ENCODE measurements around the gene LMO7.

LMO7 gene

GRCh38 chr13:75871059-75871458, 234.9 kb downstream of the LMO7 start:
- no peak for DNase-seq (ENCODE audit: low read depth, low spot score)
- no peaks in the 10 kb centered on the region for H3K36me3 ChIP-seq (ENCODE audit: insufficient read depth, low read length)
- TF ChIP-seq POLR2AphosphoS5 (IDR thresholded peaks at IDR 0.05; ENCODE audit: borderline replicate concordance, low read depth, low read length): no peak
- TF ChIP-seq EZH2 (IDR thresholded peaks at IDR 0.05): no peak
- no peak for TF ChIP-seq FOXP2 (optimal IDR thresholded peaks at IDR 0.05; ENCODE audit: control extremely low read depth, extremely low read length, insufficient read depth)
- H3K9ac ChIP-seq (ENCODE audit: insufficient read length): no peak overlapping the region
- H3K4me3 ChIP-seq: no peak overlapping the region
- no peaks in the 10 kb centered on the region for H3K9me3 ChIP-seq (ENCODE audit: low read depth, low read length)
- H3K27ac ChIP-seq: no peak overlapping the region

- Histone ChIP-seq H3K9me3 (ENCODE audit: low read depth, low read length) (no peaks in the 10 kb centered on the region), H3K36me3 (ENCODE audit: insufficient read depth, low read length) (no peaks in the 10 kb centered on the region), H3K4me3 (no peak overlapping the region), H3K27ac (no peak overlapping the region), H3K9ac (ENCODE audit: insufficient read length) (no peak overlapping the region)
- no peak for TF ChIP-seq EZH2 (IDR thresholded peaks at IDR 0.05)
- TF ChIP-seq POLR2AphosphoS5 (IDR thresholded peaks at IDR 0.05; ENCODE audit: borderline replicate concordance, low read depth, low read length): no peak
- no peak for TF ChIP-seq FOXP2 (optimal IDR thresholded peaks at IDR 0.05; ENCODE audit: control extremely low read depth, extremely low read length, insufficient read depth)
- DNase-seq (ENCODE audit: low read depth, low spot score): no peak
Measured at GRCh38 chr13:75872980-75873379, 236.8 kb downstream of the LMO7 start.

- Histone ChIP-seq H3K27ac (no peak overlapping the region), H3K9me3 (ENCODE audit: low read depth, low read length) (no peaks in the 10 kb centered on the region), H3K36me3 (ENCODE audit: insufficient read depth, low read length) (no peaks in the 10 kb centered on the region), H3K4me3 (no peak overlapping the region), H3K9ac (ENCODE audit: insufficient read length) (no peak overlapping the region)
- no peak for DNase-seq (ENCODE audit: low read depth, low spot score)
- TF ChIP-seq EZH2 (IDR thresholded peaks at IDR 0.05) (no peak), POLR2AphosphoS5 (IDR thresholded peaks at IDR 0.05; ENCODE audit: borderline replicate concordance, low read depth, low read length) (no peak)
Measured at GRCh38 chr13:75873494-75873893, 237.4 kb downstream of the LMO7 start.

GRCh38 chr13:75875450-75875849, 239.3 kb downstream of the LMO7 start:
- no peak for TF ChIP-seq EZH2 (IDR thresholded peaks at IDR 0.05)
- no peak for TF ChIP-seq POLR2AphosphoS5 (IDR thresholded peaks at IDR 0.05; ENCODE audit: borderline replicate concordance, low read depth, low read length)
- no peak for TF ChIP-seq FOXP2 (optimal IDR thresholded peaks at IDR 0.05; ENCODE audit: control extremely low read depth, extremely low read length, insufficient read depth)
- Histone ChIP-seq H3K36me3 (ENCODE audit: insufficient read depth, low read length) (no peaks in the 10 kb centered on the region), H3K9me3 (ENCODE audit: low read depth, low read length) (no peaks in the 10 kb centered on the region), H3K9ac (ENCODE audit: insufficient read length) (no peak overlapping the region), H3K27ac (no peak overlapping the region), H3K4me3 (no peak overlapping the region)
- DNase-seq (ENCODE audit: low read depth, low spot score): no peak

- H3K9me3 ChIP-seq (ENCODE audit: low read depth, low read length): no peaks in the 10 kb centered on the region
- no peak overlapping the region for H3K27ac ChIP-seq
- TF ChIP-seq POLR2AphosphoS5 (IDR thresholded peaks at IDR 0.05; ENCODE audit: borderline replicate concordance, low read depth, low read length) (no peak), FOXP2 (optimal IDR thresholded peaks at IDR 0.05; ENCODE audit: control extremely low read depth, extremely low read length, insufficient read depth) (no peak), EZH2 (IDR thresholded peaks at IDR 0.05) (no peak)
- DNase-seq (ENCODE audit: low read depth, low spot score): peak; percentile 32
- no peak overlapping the region for H3K9ac ChIP-seq (ENCODE audit: insufficient read length)
- H3K36me3 ChIP-seq (ENCODE audit: insufficient read depth, low read length): no peaks in the 10 kb centered on the region
- peak overlapping the region; percentile 50 for H3K4me3 ChIP-seq
Measured at GRCh38 chr13:75876142-75877050, 240.3 kb downstream of the LMO7 start.

GRCh38 chr13:75877071-75877470, 240.9 kb downstream of the LMO7 start:
- Histone ChIP-seq H3K9ac (ENCODE audit: insufficient read length) (no peak overlapping the region), H3K27ac (no peak overlapping the region), H3K9me3 (ENCODE audit: low read depth, low read length) (no peaks in the 10 kb centered on the region), H3K4me3 (no peak overlapping the region), H3K36me3 (ENCODE audit: insufficient read depth, low read length) (no peaks in the 10 kb centered on the region)
- no peak for DNase-seq (ENCODE audit: low read depth, low spot score)
- TF ChIP-seq EZH2 (IDR thresholded peaks at IDR 0.05): no peak

GRCh38 chr13:75879656-75880055, 243.5 kb downstream of the LMO7 start:
- H3K36me3 ChIP-seq (ENCODE audit: insufficient read depth, low read length): no peaks in the 10 kb centered on the region
- H3K9ac ChIP-seq (ENCODE audit: insufficient read length): no peak overlapping the region
- no peak for DNase-seq (ENCODE audit: low read depth, low spot score)
- TF ChIP-seq EZH2 (IDR thresholded peaks at IDR 0.05) (no peak), POLR2AphosphoS5 (IDR thresholded peaks at IDR 0.05; ENCODE audit: borderline replicate concordance, low read depth, low read length) (no peak), FOXP2 (optimal IDR thresholded peaks at IDR 0.05; ENCODE audit: control extremely low read depth, extremely low read length, insufficient read depth) (no peak)
- H3K27ac ChIP-seq: no peak overlapping the region
- H3K4me3 ChIP-seq: no peak overlapping the region
- H3K9me3 ChIP-seq (ENCODE audit: low read depth, low read length): no peaks in the 10 kb centered on the region

- TF ChIP-seq POLR2AphosphoS5 (IDR thresholded peaks at IDR 0.05; ENCODE audit: borderline replicate concordance, low read depth, low read length) (no peak), EZH2 (IDR thresholded peaks at IDR 0.05) (no peak), FOXP2 (optimal IDR thresholded peaks at IDR 0.05; ENCODE audit: control extremely low read depth, extremely low read length, insufficient read depth) (no peak)
- no peak overlapping the region for H3K27ac ChIP-seq
- DNase-seq (ENCODE audit: low read depth, low spot score): no peak
- H3K9ac ChIP-seq (ENCODE audit: insufficient read length): no peak overlapping the region
- H3K36me3 ChIP-seq (ENCODE audit: insufficient read depth, low read length): no peaks in the 10 kb centered on the region
- no peak overlapping the region for H3K4me3 ChIP-seq
- H3K9me3 ChIP-seq (ENCODE audit: low read depth, low read length): no peaks in the 10 kb centered on the region
Measured at GRCh38 chr13:75881109-75881775, 245.1 kb downstream of the LMO7 start.

Data from SK-N-MC (cell line).